HFFc6 (cell line): ENCODE measurements around the gene NFATC3. TPM values are rescaled to one million over a fixed set of nuclear protein-coding genes. Genes with fewer than 3 reads are reported as not detected.

Experiments
- DNase-seq: peaks from one replicate; pipeline ENCODE4 v3.0.0-alpha.2; 2018
- H3K27ac Mint-ChIP-seq: 2 replicates; pipeline ENCODE4 v1.8.0; 2020; ENCODE audit warnings: mild to moderate bottlenecking, mixed read lengths
- H3K27me3 Mint-ChIP-seq: 2 replicates; pipeline ENCODE4 v1.8.0; 2021; ENCODE audit warnings: mild to moderate bottlenecking, moderate library complexity, mixed read lengths; ENCODE audit not compliant: insufficient read depth
- H3K36me3 Mint-ChIP-seq: 2 replicates; pipeline ENCODE4 v1.8.0; 2021; ENCODE audit warnings: low read depth, mixed read lengths
- H3K4me1 Mint-ChIP-seq: 2 replicates; pipeline ENCODE4 v1.8.0; 2020; ENCODE audit warnings: low read depth, mixed read lengths
- H3K4me3 Mint-ChIP-seq: 2 replicates; pipeline ENCODE4 v1.8.0; 2020; ENCODE audit warnings: mild to moderate bottlenecking, moderate library complexity, mixed read lengths
- H3K9me3 Mint-ChIP-seq: 2 replicates; pipeline ENCODE4 v1.8.0; 2020; ENCODE audit warnings: mild to moderate bottlenecking, mixed read lengths
- total RNA-seq, 6 experiments: library from RNA; stranded (reverse); fragmentation: NEBNext Ultra II Directional; extraction: Animal tissue kit (Norgen Biotek cat#: 25700); gene quantifications; 2 replicates in 1 of 6; 3 replicates in 5 of 6; pipeline ENCODE4 v1.2.3, GENCODE V29; 2021
- TF ChIP-seq, protein P1 (sequence below): fragments of 200-600 bp; sonication (generic); IDR thresholded peaks from 2 replicates; pipeline ENCODE4 v1.5.0; 2021; ENCODE audit warnings: antibody characterized with exemption, mild to moderate bottlenecking

The NFATC3 gene
- total RNA-seq, 6 experiments from 2014 or later = 17.2 to 20.7 (median 19.9) TPM

DNA sequence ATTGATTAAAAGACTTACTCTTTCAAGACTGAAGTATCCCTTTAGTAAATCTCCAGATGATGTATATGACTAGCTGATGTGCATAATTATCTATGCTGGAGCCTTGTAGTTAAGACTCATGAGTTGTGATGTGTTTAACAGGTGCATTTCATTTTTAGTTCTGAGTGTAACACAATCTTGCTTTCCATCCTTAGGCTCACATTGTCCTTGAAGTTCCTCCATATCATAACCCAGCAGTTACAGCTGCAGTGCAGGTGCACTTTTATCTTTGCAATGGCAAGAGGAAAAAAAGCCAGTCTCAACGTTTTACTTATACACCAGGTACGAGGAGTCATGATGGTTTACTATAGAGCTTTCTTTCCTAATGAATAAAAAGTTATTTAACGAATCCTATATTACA, 97.9 kb downstream of the NFATC3 start:
- no peaks in the 10 kb centered on the region for H3K4me1 Mint-ChIP-seq
- TF ChIP-seq, protein P1, sequence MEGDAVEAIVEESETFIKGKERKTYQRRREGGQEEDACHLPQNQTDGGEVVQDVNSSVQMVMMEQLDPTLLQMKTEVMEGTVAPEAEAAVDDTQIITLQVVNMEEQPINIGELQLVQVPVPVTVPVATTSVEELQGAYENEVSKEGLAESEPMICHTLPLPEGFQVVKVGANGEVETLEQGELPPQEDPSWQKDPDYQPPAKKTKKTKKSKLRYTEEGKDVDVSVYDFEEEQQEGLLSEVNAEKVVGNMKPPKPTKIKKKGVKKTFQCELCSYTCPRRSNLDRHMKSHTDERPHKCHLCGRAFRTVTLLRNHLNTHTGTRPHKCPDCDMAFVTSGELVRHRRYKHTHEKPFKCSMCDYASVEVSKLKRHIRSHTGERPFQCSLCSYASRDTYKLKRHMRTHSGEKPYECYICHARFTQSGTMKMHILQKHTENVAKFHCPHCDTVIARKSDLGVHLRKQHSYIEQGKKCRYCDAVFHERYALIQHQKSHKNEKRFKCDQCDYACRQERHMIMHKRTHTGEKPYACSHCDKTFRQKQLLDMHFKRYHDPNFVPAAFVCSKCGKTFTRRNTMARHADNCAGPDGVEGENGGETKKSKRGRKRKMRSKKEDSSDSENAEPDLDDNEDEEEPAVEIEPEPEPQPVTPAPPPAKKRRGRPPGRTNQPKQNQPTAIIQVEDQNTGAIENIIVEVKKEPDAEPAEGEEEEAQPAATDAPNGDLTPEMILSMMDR = no peak
- no peak for DNase-seq
- peaks cover 3% of the 10 kb centered on the region; the same call in 1 of the 2 replicates for H3K27me3 Mint-ChIP-seq
- no peaks in the 10 kb centered on the region for H3K9me3 Mint-ChIP-seq
- H3K4me3 Mint-ChIP-seq = no peak overlapping the region
- H3K27ac Mint-ChIP-seq = no peak overlapping the region
- peaks cover 24% of the 10 kb centered on the region for H3K36me3 Mint-ChIP-seq

GRCh38 chr16:68186877-68187276, 101.7 kb downstream of the NFATC3 start:
- H3K27me3 Mint-ChIP-seq = peaks cover 3% of the 10 kb centered on the region; the same call in 1 of the 2 replicates
- TF ChIP-seq, protein P1 = no peak
- H3K36me3 Mint-ChIP-seq = peaks cover 22% of the 10 kb centered on the region
- no peaks in the 10 kb centered on the region for H3K9me3 Mint-ChIP-seq
- no peak overlapping the region for H3K27ac Mint-ChIP-seq
- no peak overlapping the region for H3K4me3 Mint-ChIP-seq
- DNase-seq = no peak
- H3K4me1 Mint-ChIP-seq = 0 out of 2 replicates have a peak, but pooled peaks cover 4% of the 10 kb centered on the region

- DNase-seq = no peak
- no peak overlapping the region for H3K4me3 Mint-ChIP-seq
- no peaks in the 10 kb centered on the region for H3K9me3 Mint-ChIP-seq
- TF ChIP-seq, protein P1 = no peak
- H3K4me1 Mint-ChIP-seq = 0 out of 2 replicates have a peak, but pooled peaks cover 4% of the 10 kb centered on the region
- peaks cover 22% of the 10 kb centered on the region for H3K36me3 Mint-ChIP-seq
- peaks cover 3% of the 10 kb centered on the region; the same call in 1 of the 2 replicates for H3K27me3 Mint-ChIP-seq
- no peak overlapping the region for H3K27ac Mint-ChIP-seq
Measured at GRCh38 chr16:68187505-68187904, 102.3 kb downstream of the NFATC3 start.

GRCh38 chr16:68188170-68188569, 103.0 kb downstream of the NFATC3 start:
- TF ChIP-seq, protein P1 = no peak

DNA sequence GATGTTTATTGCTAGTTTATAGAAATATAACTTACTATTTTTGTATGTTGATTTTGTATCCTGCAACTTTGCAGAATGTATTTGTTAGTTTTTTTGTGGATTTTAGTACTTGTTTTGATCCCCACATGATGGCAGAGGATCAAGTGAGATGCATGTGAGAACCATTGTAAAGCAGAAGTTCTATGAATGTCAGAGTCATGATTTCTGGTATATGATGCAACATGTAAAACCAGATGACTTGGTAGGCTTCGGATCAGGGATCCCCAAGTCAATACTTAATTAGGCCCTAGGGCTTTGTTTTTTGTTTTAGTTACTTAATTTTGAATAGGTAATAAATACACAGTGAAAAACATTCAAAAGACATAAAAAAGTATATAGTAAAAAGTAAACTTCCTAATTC, 104.9 kb downstream of the NFATC3 start:
- Mint-ChIP-seq H3K4me1 (0 out of 2 replicates have a peak, but pooled peaks cover 4% of the 10 kb centered on the region), H3K27ac (no peak overlapping the region), H3K27me3 (peaks cover 3% of the 10 kb centered on the region; the same call in 1 of the 2 replicates), H3K4me3 (no peak overlapping the region), H3K36me3 (peaks cover 11% of the 10 kb centered on the region), H3K9me3 (no peaks in the 10 kb centered on the region)
- no peak for DNase-seq
- TF ChIP-seq, protein P1 = no peak

More at GRCh38 chr16:68188170-68188569, 103.0 kb downstream of the NFATC3 start:
- Mint-ChIP-seq H3K27me3 (peaks cover 3% of the 10 kb centered on the region; the same call in 1 of the 2 replicates), H3K36me3 (peaks cover 20% of the 10 kb centered on the region), H3K9me3 (no peaks in the 10 kb centered on the region), H3K4me3 (no peak overlapping the region), H3K4me1 (0 out of 2 replicates have a peak, but pooled peaks cover 4% of the 10 kb centered on the region), H3K27ac (no peak overlapping the region)
- DNase-seq = no peak
